ENCODE measurements around the gene SENP7.
"Not testable (repeated sequence)": the region's sequence is repeated elsewhere in the genome, so short reads cannot be mapped to it uniquely, and the experiment has no call there.

The SENP7 gene, protein sequence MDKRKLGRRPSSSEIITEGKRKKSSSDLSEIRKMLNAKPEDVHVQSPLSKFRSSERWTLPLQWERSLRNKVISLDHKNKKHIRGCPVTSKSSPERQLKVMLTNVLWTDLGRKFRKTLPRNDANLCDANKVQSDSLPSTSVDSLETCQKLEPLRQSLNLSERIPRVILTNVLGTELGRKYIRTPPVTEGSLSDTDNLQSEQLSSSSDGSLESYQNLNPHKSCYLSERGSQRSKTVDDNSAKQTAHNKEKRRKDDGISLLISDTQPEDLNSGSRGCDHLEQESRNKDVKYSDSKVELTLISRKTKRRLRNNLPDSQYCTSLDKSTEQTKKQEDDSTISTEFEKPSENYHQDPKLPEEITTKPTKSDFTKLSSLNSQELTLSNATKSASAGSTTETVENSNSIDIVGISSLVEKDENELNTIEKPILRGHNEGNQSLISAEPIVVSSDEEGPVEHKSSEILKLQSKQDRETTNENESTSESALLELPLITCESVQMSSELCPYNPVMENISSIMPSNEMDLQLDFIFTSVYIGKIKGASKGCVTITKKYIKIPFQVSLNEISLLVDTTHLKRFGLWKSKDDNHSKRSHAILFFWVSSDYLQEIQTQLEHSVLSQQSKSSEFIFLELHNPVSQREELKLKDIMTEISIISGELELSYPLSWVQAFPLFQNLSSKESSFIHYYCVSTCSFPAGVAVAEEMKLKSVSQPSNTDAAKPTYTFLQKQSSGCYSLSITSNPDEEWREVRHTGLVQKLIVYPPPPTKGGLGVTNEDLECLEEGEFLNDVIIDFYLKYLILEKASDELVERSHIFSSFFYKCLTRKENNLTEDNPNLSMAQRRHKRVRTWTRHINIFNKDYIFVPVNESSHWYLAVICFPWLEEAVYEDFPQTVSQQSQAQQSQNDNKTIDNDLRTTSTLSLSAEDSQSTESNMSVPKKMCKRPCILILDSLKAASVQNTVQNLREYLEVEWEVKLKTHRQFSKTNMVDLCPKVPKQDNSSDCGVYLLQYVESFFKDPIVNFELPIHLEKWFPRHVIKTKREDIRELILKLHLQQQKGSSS

DNA sequence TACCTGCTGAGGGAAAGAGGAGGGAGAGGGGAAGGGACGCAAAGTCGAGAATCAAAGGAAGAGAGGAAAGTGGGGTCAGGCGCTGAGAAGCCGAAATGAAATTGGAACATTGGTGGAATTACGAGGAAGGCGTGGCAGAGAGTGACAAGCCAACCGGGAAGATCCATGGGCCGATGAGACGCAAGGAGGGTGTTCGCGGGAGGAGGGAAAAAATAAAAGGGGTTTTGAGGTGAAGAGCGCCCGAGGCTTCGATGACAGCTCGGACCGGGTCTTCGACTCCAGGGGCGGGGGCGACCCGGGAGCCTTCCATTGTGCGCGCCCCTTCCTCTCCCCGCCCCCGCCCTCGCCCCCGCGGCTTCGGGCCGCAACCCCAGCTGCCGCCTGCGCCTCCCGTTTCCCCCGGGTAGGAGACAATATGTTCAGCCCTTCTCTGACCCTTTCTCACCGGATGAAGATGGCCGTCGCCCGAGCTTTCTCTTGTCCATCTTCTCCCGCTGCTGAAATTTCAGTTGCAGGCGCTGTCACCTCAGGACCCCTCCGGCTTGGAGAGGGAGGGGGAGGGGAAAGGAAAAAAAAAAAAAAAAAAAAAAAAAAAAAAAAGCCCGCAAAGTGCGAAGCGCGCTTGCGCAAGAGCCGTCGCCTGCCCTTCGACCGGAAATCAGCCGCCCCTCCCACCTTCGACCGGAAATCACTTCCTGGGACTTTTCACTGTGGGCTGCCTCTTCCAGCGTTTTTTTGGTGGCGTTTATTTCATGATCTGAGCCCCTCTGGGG, at the start of gene SENP7:
Gene SENP7, minus strand, starts transcription at position 567 of the 773 bp plus-strand sequence. Its CDS starts 82 bp downstream, at position 485.
- peak; percentile 81 to 82 for DNase-seq

DNA sequence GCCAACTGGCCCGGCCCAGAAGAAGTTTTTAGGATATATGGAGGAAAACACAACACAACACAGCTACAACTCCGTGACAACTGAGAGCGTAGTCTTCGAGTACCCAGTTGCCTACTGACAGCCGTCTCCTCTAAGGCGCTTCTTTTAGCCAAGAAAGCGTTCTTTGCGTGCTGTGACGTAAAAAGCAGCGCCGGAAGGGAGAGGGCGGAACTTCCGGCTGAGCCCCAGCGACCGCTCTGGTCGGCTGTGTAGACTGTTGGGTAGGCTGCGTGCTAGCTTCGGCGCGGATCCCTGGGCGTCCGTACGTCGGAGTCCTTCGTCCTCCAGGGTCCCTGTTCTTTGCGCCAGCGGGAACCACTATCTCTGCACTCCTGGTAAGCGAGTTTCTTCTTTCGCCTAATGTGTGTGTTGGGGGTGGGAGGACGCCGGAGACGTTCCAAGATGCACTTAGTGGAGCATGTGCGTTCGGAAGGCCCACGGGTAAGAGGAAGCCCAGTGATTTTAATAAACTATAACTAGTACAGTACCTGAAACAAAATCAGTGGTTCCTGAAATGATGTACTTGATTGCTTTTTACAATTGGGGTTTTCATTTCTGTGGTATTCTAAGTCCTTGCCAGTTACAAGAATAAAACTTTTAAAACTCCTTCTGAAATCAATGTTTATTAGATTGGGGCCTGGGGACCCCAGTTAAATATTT, 48.8 kb upstream of the SENP7 start, which contains the start of gene TRMT10C:
Gene TRMT10C, plus strand, starts transcription at position 239 of the 699 bp plus-strand sequence. CDS start 2,914 bp downstream, outside the sequence.
- DNase-seq, result peak; percentile 92 to 93

DNA sequence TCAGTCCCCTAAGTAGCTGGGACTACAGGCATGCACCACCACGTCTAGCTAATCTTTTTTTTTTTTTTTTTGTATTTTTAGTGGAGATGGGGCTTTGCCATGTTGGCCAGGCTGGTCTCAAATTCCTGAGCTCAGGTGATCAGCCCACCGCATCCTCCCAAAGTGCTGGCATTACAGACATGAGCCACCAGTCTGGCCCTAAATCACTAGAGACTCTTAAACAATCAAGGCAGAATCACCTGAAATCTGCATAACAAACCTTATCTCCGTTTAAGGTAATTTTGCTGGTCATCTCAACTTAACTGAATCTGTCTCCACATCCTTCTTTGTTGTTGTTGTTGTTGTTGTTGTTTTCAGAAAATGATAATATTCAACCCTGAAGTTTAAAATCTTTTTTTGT, 43.1 kb upstream of the SENP7 start:
- no peak for DNase-seq

DNA sequence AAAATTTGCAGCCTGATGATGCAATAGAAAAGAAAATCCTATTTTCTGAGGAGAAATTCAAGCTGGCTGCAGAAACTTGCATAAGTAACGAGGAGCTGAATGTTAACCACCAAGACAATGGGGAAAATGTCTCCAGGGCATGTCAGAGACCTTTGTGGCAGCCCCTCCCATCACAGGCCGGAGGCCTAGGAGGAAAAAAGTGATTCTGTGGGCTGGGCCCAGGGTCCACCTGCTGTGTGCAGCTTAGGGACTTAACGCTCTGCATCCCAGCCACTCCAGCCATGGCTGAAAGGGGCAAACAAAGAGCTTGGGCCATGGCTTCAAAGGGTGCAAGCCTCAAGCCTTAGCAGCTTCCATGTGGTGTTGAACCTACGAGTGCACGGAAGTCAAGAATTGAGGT, 40.4 kb upstream of the SENP7 start:
- not testable (repeated sequence) for DNase-seq

DNA sequence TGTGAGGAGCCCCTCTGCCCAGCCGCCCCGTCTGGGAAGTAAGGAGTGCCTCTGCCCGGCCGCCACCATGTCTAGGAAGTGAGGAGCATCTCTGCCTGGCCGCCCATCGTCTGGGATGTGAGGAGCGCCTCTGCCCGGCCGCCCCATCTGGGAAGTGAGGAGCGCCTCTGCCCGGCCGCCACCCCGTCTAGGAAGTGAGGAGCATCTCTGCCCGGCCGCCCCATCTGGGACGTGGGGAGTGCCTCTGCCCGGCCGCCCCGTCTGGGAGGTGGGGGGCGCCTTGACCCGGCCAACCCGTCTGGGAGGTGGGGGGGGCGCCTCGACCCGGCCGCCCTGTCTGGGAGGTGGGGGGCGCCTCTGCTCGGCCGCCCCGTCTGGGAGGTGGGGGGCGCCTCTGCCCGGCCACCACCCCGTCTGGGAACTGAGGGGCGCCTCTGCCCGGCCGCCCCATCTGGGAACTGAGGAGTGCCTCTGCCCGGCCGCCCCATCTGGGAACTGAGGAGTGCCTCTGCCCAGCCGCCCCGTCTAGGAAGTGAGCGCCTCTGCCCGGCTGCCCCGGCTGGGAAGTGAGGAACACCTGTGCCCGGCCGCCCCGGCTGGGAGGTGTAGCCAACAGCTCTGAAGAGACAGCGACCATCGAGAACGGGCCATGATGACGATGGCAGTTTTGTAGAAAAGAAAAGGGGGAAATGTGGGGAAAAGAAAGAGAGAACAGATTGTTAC, 38.5 kb upstream of the SENP7 start:
- not testable (repeated sequence) for DNase-seq

DNA sequence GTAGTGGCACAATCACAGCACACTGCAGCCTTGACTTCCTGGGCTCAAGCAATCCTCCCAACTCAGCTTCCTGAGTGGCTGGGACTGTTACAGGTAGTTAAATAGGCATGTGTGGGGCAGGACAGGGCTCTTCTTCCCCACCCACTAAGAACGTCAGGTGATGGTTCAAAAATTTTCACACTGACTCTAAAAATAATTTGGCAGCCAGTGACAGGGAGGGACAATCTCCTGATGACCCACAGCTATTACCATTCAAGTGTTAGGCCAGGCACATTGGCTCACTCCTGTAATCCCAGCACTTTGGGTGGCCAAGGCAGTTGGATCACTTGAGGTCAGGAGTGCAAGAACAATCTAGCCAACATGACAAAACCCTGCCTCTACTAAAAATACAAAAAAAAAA, 36.5 kb upstream of the SENP7 start:
- DNase-seq, result no peak

DNA sequence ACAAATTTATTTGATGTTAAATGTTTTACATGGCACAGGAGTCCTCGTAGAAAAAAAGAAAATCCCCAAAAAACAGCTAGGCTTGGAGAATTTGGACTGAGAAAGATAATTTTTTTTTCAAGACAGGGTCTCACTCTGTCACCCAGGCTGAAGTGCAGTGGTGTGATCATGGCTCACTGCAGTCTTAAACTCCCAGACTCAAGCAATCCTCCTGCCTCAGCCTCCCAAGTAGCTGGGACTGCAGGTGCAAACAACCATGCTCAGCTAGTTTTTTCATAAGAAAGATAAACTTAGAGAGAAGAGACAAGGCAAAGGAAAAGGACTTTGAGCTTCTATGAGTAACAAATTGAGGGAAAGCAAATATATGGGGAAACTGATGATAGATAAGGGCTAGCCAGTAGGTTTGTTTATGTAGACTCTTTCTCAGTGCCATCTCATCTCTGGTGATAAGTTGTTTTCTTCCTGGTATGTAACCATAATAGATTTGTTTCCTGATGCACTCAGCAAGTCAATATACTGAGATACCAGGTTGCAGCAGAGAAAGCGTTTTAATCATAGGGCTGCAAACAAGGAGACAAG, 35.6 kb upstream of the SENP7 start:
- no peak for DNase-seq

DNA sequence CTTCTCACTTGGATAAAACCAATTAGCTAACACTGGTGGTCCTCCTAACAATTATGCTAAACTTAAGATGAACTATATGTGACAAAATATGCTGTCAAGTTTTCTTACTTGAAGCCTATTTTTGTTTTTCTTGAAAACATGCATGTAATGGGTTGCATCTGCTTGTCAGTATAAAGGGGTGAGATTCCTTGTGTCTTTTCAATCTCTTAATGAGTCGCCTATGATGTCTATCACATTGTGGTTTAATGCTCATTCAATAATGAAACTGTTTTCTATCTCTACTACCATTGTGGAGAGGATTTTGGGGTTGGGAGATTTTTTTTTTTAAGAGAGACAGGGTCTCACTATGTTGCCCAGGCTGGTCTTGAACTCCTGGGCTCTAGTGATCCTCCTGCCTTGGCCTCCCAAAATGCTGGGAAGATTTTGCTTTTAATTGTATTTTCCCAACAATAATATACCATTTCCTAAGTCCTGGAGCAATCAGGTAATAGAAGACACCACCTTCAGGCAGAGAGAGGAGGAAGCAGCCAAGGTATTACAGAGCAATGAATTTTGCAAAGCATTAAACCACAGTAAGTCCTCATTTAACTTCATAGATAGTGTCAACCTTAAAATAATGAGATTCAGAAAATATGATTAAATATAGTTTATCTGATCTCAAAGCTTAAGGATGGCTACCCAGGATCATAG, 31.3 kb upstream of the SENP7 start:
- no peak for DNase-seq

DNA sequence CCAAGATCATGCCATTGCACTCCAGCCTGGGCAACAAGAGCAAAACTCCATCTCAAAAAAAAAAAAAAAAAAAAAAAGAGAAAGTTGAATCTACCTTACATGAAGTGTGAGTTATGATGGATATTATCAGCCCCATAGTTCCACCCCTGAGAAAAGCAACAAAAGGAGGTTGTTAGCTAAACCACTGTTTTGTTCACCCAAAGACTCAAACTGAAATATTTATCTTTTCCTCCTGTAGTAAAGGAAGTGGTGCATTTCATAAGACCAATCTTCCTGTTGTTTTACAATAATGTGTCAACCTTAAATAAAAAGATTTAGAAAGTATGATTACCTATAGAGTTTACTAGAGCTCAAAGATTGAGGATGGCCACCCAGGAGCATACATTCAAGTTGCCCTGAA, 29.9 kb upstream of the SENP7 start:
- DNase-seq, result no peak

DNA sequence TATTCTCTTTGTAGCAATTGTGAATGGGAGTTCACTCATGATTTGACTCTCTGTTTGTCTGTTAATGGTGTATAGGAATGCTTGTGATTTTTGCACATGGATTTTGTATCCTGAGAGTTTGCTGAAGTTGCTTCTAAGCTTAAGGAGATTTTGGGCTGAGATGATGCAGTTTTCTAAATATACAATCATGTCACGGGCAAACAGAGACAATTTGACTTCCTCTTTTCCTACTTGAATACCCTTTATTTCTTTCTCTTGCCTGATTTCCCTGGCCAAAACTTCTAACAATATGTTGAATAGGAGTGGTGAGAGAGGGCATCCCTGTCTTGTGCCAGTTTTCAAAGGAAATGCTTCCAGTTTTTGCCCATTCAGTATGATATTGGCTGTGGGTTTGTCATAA, 23.9 kb upstream of the SENP7 start:
- DNase-seq, result not testable (repeated sequence)

DNA sequence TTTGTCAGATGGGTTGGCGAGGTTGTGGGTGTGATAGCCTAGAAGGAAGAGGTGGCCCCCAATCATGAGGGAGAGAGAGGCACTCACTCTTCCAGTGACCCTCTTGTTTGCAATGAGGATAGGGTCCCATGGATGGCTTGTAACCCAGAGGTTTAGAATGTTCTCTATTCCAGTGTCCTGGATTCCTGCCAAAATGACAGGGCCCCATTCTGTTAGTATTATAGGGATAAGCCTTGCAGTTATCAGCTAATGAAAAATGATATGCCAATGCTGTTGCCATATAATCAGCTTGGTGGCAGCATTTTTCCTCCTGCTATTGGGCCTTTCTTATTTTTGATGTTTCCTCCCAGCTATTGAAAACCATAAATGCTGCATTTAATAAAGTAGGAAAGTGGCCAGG, 23.3 kb upstream of the SENP7 start:
- DNase-seq, result no peak

DNA sequence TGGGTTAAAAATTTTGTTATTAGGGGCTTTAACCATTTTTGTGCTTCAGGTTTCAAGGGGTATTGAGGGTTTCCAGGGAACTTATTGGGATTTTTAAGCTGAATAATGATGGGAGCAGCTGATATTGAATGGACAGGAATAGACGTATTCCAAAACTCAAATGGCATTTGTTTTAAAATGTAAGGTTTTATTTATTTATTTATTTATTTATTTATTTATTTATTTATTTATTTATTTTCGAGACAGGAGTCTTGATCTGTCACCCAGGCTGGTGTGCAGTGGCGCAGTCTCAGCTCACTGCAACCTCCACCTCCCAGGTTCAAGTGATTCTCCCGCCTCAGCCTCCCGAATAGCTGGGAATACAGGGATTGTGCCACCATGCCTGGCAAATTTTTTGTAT, 22.2 kb upstream of the SENP7 start:
- no peak for DNase-seq

DNA sequence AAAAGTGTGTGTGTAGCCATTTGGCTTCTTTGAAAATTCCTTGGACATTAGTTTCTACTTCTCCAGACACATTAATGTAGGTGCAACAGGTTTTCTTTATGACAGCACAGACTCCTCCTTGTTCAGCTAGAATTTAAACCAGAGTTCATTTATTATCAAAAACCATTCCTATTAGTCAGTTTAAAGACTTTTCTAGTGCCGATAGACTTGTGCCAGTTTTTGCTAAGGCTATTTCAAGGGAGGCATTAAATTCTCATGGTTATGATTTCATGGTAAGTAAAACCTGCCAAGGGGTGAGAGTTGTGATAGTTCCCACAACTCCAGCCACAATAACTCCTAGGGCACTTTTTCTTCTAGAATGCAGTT, 20.6 kb upstream of the SENP7 start:
- DNase-seq, result no peak

DNA sequence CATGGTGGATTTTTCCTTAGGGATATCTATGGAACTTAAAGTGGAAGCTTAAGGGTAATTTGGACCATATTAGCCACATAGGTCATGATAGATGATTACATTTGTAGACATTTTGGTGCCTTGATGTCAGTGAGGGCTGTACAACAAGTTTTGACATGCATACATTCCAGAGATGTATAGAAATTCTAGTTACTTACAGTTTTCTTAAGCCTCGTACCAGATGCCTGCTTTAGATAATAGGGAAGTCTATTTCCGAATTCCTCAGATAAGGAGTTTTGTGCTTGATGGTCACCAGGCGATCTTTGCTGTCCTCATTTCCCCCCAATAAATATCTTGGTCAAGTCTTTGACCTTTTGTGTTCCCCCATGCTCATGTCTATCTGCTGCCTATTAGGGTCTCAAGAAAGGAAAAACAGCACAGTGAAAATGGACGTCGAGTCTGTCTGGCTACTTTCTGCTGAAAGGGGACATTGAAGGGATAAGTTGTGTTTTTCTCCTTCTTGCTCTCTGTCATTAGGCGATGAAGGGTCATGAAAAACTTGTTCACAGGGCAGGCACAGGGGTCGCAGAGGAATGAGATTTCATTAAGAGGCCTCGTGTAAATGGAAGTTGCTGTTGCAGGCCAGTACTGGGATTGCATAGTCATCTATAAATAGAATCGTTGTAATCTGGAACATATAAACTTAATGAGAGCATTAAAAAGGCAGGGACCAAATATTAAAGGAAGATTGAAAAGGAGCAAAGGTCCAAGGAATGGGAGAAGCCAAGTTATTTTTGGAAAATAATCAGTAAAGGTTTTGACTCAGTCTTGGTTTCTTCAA, 20.0 kb upstream of the SENP7 start:
- no peak for DNase-seq

DNA sequence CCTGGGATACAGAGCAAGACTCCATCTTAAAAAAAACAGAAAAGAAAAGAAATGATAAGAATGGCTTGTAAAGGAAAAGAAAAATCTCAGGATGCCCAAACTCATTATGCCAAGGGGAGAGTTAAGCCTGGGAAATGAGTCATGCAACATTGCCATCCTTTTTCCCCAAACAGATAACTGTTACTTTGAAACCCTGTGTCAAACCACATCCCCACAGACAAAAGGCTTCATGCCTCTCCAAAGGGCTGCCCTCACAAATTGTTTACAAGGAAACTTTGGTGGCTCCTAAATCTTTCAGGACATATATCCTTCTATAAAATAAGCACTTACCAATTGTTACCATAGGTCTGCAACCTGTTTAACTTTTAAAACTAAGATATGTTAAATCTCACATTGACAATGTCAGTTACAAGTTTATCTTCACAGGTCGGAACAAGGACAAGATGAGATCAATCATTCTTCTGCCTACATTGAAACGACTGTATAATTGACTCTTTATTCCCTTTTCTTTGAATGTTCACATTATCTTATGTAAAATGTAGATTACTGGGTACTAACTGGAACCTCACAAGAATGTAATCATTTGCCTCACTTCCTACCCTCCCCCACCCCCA, 18.6 kb upstream of the SENP7 start:
- no peak for DNase-seq

DNA sequence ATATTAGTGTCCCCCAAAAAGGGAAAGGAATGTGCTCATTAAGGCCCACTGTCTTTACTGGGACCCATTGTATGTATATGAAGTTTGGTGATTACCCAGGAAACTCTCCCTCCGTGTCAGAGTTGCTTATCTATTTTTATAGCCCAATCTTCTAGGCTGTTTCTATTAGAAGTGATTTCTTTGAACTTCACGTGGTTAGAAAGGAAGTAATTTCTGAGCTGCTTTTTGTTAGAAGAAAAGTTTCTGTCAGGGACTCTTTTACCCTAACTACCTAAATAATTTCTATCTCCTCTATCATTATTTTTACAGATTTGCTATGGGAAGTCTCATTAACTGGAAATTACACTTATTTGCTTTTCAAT, 17.7 kb upstream of the SENP7 start:
- DNase-seq, result no peak

DNA sequence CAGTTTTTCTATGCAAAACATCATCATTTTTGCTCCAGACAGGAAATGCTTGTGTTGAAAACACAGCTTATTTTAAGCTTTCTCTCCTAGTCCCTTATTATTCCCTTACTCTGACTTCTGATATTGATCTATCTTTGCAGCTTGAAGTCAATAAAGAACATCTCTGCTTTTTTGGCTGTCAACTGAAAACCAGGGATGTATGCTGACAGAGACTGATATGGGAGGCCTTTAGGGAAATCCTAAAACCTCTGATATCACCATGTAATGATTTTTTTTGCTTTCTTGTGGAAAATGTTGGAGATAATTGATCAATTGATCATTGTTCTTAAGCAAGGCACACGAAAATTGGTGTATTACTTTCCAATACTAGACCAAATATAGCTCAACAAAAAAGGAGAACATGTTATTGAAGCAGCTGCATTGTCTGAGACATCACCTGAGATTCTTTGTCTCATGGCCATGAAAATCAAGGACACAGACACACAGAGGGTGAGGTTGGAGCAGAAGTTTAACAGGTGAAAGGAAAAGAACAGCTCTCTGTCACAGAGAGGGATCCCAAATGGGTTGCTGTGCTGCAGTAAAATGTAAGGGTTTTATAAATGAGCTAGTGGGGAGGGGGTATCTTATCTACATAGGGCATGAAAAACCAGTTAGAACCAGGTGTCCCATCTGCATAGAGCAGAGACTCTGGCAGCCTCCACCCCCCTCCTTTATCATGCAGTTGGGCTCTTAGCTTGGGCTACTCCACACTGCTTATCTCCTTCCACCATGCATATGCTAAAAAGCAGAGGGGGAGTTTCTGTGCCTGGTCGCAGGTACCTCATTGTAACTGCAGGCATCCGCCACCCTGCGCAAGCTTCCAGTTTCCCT, 17.0 kb upstream of the SENP7 start:
- no peak for DNase-seq

DNA sequence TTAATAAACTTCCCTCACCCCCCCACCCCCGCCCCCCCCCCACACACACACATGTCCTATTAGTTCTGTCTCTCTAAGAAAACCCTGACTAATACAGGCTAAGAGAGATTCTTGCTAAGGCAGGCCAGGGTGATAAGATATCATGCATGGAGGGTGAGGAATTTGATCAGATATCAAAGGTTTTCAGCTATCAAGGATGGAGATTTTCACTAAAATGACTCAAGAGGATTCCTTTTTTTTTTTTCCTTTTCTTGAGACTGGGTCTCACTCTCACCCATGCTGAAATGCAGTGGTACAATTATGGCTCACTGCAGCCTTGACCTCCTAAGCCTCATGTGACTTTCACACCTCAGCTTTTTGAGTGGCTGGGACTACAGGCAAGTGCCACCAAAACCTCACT, 14.9 kb upstream of the SENP7 start:
- DNase-seq, result no peak
